H1 (cell line): ENCODE measurements around the gene PIK3CA. TPM values are rescaled to one million over a fixed set of nuclear protein-coding genes. Genes with fewer than 3 reads are reported as not detected.

Source experiments
- CTCF ChIA-PET: fragments of 300-600 bp; sonication (Branson Sonifier 250); formaldehyde crosslinking; loops from one replicate; lab custom pipeline; 2021; ENCODE audit not compliant: partially characterized antibody; lab: Charles Lee
- POLR2A ChIA-PET: fragments of 300-600 bp; sonication (Branson Sonifier 250); formaldehyde crosslinking; loops from one replicate; lab custom pipeline; 2021; ENCODE audit warnings: inconsistent platforms; ENCODE audit not compliant: partially characterized antibody; lab: Charles Lee
- DNase-seq, 2 experiments: peaks; one replicate each; pipeline versions ENCODE4 v3.0.0 to v3.0.0-alpha.2; 2010 to 2022; ENCODE audit warnings: low spot score in 2 of 2, low read depth in 1 of 2, mixed read lengths in 1 of 2
- FAIRE-seq: peaks from 2 replicates; lab custom pipeline; 2011; peaks lifted over from hg19 to GRCh38; lab: Jason Lieb, UNC
- H2AFZ ChIP-seq: 2 replicates; pipeline ENCODE4 v1.8.1; 2012; ENCODE audit warnings: low read length, inconsistent platforms
- H2AK5ac ChIP-seq: 2 replicates; pipeline ENCODE4 v1.6.1; 2013; ENCODE audit warnings: low read depth, low read length
- H2BK120ac ChIP-seq: replicated peaks from 2 replicates; pipeline ENCODE3; 2013; ENCODE audit warnings: low read depth, low read length, inconsistent platforms
- H2BK12ac ChIP-seq: 2 replicates; pipeline ENCODE4 v1.6.1; 2013; ENCODE audit warnings: low read depth, low read length
- H2BK15ac ChIP-seq: 2 replicates; pipeline ENCODE4 v1.6.1; 2013; ENCODE audit warnings: low read length
- H2BK20ac ChIP-seq: 2 replicates; pipeline ENCODE4 v1.6.1; 2013; ENCODE audit warnings: low read length
- H2BK5ac ChIP-seq: 2 replicates; pipeline ENCODE4 v1.6.1; 2013; ENCODE audit warnings: low read depth, low read length
- H3K14ac ChIP-seq: 2 replicates; pipeline ENCODE4 v1.6.1; 2013; ENCODE audit warnings: inconsistent platforms; ENCODE audit not compliant: insufficient read length
- H3K18ac ChIP-seq: 2 replicates; pipeline ENCODE4 v1.6.1; 2013; ENCODE audit warnings: low read length; ENCODE audit errors: extremely low read depth
- H3K23ac ChIP-seq: 2 replicates; pipeline ENCODE4 v1.6.1; 2013; ENCODE audit warnings: inconsistent platforms; ENCODE audit not compliant: insufficient read length
- H3K23me2 ChIP-seq: 2 replicates; pipeline ENCODE4 v1.6.1; 2013; ENCODE audit warnings: low read depth, low read length
- H3K27ac ChIP-seq: 2 replicates; pipeline ENCODE4 v1.6.1; 2011; ENCODE audit warnings: low read depth, low read length, inconsistent platforms
- H3K27me3 ChIP-seq, 4 experiments: replicated peaks in 1 of 4; 1 replicate in 1 of 4; 2 replicates in 3 of 4; pipeline versions ENCODE4 v1.6.1 to v1.8.1; 2011 to 2013; ENCODE audit warnings: low read length in 3 of 4, mild to moderate bottlenecking in 3 of 4, inconsistent platforms in 2 of 4, mixed read lengths in 2 of 4, moderate library complexity in 1 of 4; ENCODE audit not compliant: control insufficient read depth in 3 of 4, insufficient read depth in 3 of 4; ENCODE audit errors: extremely low read depth in 1 of 4
- H3K36me3 ChIP-seq, 4 experiments: 2 replicates each; pipeline versions ENCODE4 v1.6.1 to v1.8.1; 2011 to 2013; ENCODE audit warnings: mild to moderate bottlenecking in 4 of 4, low read length in 3 of 4, moderate library complexity in 2 of 4, control low read depth in 1 of 4, inconsistent platforms in 1 of 4; ENCODE audit not compliant: insufficient read depth in 4 of 4, control insufficient read depth in 2 of 4
- H3K4ac ChIP-seq: replicated peaks from 2 replicates; pipeline ENCODE3; 2013; ENCODE audit warnings: low read length, low read depth, mixed read lengths, inconsistent platforms; ENCODE audit not compliant: insufficient read length
- H3K4me1 ChIP-seq, 4 experiments: replicated peaks in 1 of 4; 1 replicate in 1 of 4; 2 replicates in 3 of 4; pipeline versions ENCODE4 v1.6.1 to v1.8.1; 2011 to 2013; ENCODE audit warnings: low read length in 3 of 4, inconsistent platforms in 2 of 4, mixed read lengths in 1 of 4; ENCODE audit not compliant: insufficient read depth in 4 of 4, control insufficient read depth in 3 of 4
- H3K4me2 ChIP-seq, 2 experiments: 2 replicates each; pipeline versions ENCODE4 v1.6.1 to v1.8.1; 2011 to 2013; ENCODE audit warnings: low read depth in 2 of 2, low read length in 2 of 2, control low read depth in 1 of 2, inconsistent platforms in 1 of 2, mild to moderate bottlenecking in 1 of 2; ENCODE audit not compliant: insufficient read depth in 1 of 2
- H3K4me3 ChIP-seq, 4 experiments: fragments of 200-600, 300-600 bp in 1 of 4; sonication (generic), shearing (Covaris generic), sonication (Bioruptor Twin) in 1 of 4; 2 replicates each; pipeline versions ENCODE4 v1.5.1 to v1.8.1; 2011 to 2016; ENCODE audit warnings: low read length in 4 of 4, low read depth in 3 of 4, control low read depth in 2 of 4, inconsistent platforms in 2 of 4, mild to moderate bottlenecking in 2 of 4, mixed read lengths in 1 of 4, moderate library complexity in 1 of 4; ENCODE audit not compliant: insufficient read depth in 2 of 4; ENCODE audit errors: extremely low read depth in 1 of 4
- H3K56ac ChIP-seq: replicated peaks from 2 replicates; pipeline ENCODE3; 2013; ENCODE audit warnings: low read depth, mild to moderate bottlenecking, mixed read lengths, low read length, inconsistent platforms; ENCODE audit not compliant: insufficient read length
- H3K79me1 ChIP-seq: 2 replicates; pipeline ENCODE4 v1.6.1; 2013; ENCODE audit warnings: low read depth, low read length, control low read depth
- H3K79me2 ChIP-seq, 2 experiments: 2 replicates each; pipeline versions ENCODE4 v1.6.1 to v1.8.1; 2012 to 2013; ENCODE audit warnings: low read length in 2 of 2, mild to moderate bottlenecking in 2 of 2, inconsistent platforms in 1 of 2; ENCODE audit not compliant: insufficient read depth in 2 of 2, control insufficient read depth in 1 of 2
- H3K9ac ChIP-seq, 4 experiments: replicated peaks in 1 of 4; 1 replicate in 1 of 4; 2 replicates in 3 of 4; pipeline versions ENCODE4 v1.6.1 to v1.8.1; 2011 to 2013; ENCODE audit warnings: low read depth in 3 of 4, low read length in 3 of 4, control low read depth in 2 of 4, mild to moderate bottlenecking in 2 of 4, moderate library complexity in 2 of 4, inconsistent platforms in 1 of 4; ENCODE audit errors: extremely low read depth in 1 of 4
- H3K9me3 ChIP-seq, 2 experiments: 2 replicates each; pipeline versions ENCODE4 v1.6.1 to v1.8.1; 2012 to 2013; ENCODE audit warnings: mild to moderate bottlenecking in 2 of 2, moderate library complexity in 2 of 2, control low read depth in 1 of 2, inconsistent platforms in 1 of 2, low read depth in 1 of 2, low read length in 1 of 2, mixed read lengths in 1 of 2; ENCODE audit not compliant: insufficient read depth in 2 of 2
- H4K20me1 ChIP-seq, 2 experiments: replicated peaks in 1 of 2; 2 replicates each; pipeline versions ENCODE3 to v1.8.1; 2011 to 2013; ENCODE audit warnings: inconsistent platforms in 2 of 2, low read length in 2 of 2, mild to moderate bottlenecking in 1 of 2; ENCODE audit not compliant: insufficient read depth in 2 of 2, control insufficient read depth in 1 of 2
- H4K5ac ChIP-seq: 2 replicates; pipeline ENCODE4 v1.6.1; 2013; ENCODE audit warnings: low read length, low read depth, mixed read lengths, inconsistent platforms; ENCODE audit not compliant: insufficient read length
- H4K8ac ChIP-seq: 2 replicates; pipeline ENCODE4 v1.8.0; 2013; ENCODE audit warnings: mild to moderate bottlenecking, moderate library complexity, low read length, inconsistent platforms; ENCODE audit not compliant: insufficient read depth; ENCODE audit errors: extremely low read depth
- H4K91ac ChIP-seq: replicated peaks from 2 replicates; pipeline ENCODE3; 2013; ENCODE audit warnings: low read length, mixed read lengths, inconsistent platforms; ENCODE audit not compliant: insufficient read length
- BCL11A ChIP-seq, 2 experiments: IDR thresholded peaks; one replicate each; pipeline ENCODE4 v1.6.1; 2011; ENCODE audit warnings: low read depth in 2 of 2, low read length in 2 of 2, mild to moderate bottlenecking in 2 of 2
- EGR1 ChIP-seq: IDR thresholded peaks from 2 replicates; pipeline ENCODE4 v1.6.1; 2011; ENCODE audit warnings: low read depth, low read length, borderline replicate concordance
- MAFK ChIP-seq: IDR thresholded peaks from 2 replicates; pipeline ENCODE4 v1.6.1; 2012; ENCODE audit warnings: low read depth, mild to moderate bottlenecking, improper control_type of control experiment, low read length
- NRF1 ChIP-seq: IDR thresholded peaks from 2 replicates; pipeline ENCODE4 v1.6.1; 2011; ENCODE audit warnings: mild to moderate bottlenecking, low read depth, low read length, improper control_type of control experiment
- RAD21 ChIP-seq, 2 experiments: IDR thresholded peaks in 1 of 2; conservative IDR thresholded peaks in 1 of 2; 2 replicates each; pipeline ENCODE4 v1.6.1; 2011; ENCODE audit warnings: low read depth in 2 of 2, low read length in 2 of 2, improper control_type of control experiment in 1 of 2, inconsistent platforms in 1 of 2, mild to moderate bottlenecking in 1 of 2, moderate library complexity in 1 of 2
- SIN3A ChIP-seq, 2 experiments: IDR thresholded peaks in 1 of 2; conservative IDR thresholded peaks in 1 of 2; 2 replicates each; pipeline ENCODE4 v1.6.1; 2011 to 2012; ENCODE audit warnings: low read length in 2 of 2, improper control_type of control experiment in 1 of 2, low read depth in 1 of 2, mild to moderate bottlenecking in 1 of 2
- SRF ChIP-seq: IDR thresholded peaks from 2 replicates; pipeline ENCODE4 v1.6.1; 2011; ENCODE audit warnings: mild to moderate bottlenecking, low read depth, low read length, moderate library complexity
- WGBS, 2 experiments: shearing (Covaris generic) in 1 of 2; methylation state at CpG; one replicate each; pipeline versions ENCODE4 v1.1.6 to v1.1.7; 2013 to 2015; ENCODE audit warnings: low lambda C conversion rate in 2 of 2, mixed read lengths in 2 of 2, inconsistent platforms in 1 of 2, low coverage in 1 of 2, missing lambda C conversion rate in 1 of 2; ENCODE audit not compliant: insufficient replicate concordance in 2 of 2, insufficient coverage in 1 of 2, insufficient read length in 1 of 2; ENCODE audit errors: extremely low coverage in 1 of 2, missing lambda C conversion rate in 1 of 2; 5-methylcytosine and 5-hydroxymethylcytosine counted together
- polyA plus RNA-seq, 7 experiments: library from polyadenylated mRNA; depleted of rRNA in 3 of 7; stranded (reverse) in 5 of 7; unstranded in 2 of 7; fragments of >200 nt in 5 of 7; fragments of 200-250 nt in 2 of 7; gene quantifications; 1 replicate in 5 of 7; 2 replicates in 1 of 7; 4 replicates in 1 of 7; pipeline versions ENCODE4 v1.2.1 to v1.2.3, GENCODE V29; 2011 to 2013; ENCODE audit warnings: missing spikeins in 2 of 7, mixed read lengths in 2 of 7
- total RNA-seq: library from RNA; stranded (reverse); fragmentation: NEBNext Ultra II Directional; extraction: Animal tissue kit (Norgen Biotek cat#: 25700); gene quantifications from 2 replicates; pipeline ENCODE4 v1.2.1, GENCODE V29; 2021
- TF ChIP-seq, protein P1 (sequence below): IDR thresholded peaks from 2 replicates; pipeline ENCODE4 v1.6.1; 2011; ENCODE audit warnings: low read length, improper control_type of control experiment
- TF ChIP-seq, protein P2 (sequence below), 3 experiments: IDR thresholded peaks; 1 replicate in 2 of 3; 2 replicates in 1 of 3; pipeline versions ENCODE4 v1.5.1 to v1.6.1; 2011; ENCODE audit warnings: low read length in 3 of 3, mild to moderate bottlenecking in 3 of 3, inconsistent platforms in 2 of 3, low read depth in 1 of 3, moderate library complexity in 1 of 3; ENCODE audit not compliant: insufficient read depth in 1 of 3; ENCODE audit errors: control extremely low read depth in 1 of 3

The PIK3CA gene
- total and polyA plus RNA-seq, 2 of the 8 experiments (the other 6 are each of a cell fraction or from before 2014, with no cell fraction given): 1.6 to 11.3 TPM

DNA sequence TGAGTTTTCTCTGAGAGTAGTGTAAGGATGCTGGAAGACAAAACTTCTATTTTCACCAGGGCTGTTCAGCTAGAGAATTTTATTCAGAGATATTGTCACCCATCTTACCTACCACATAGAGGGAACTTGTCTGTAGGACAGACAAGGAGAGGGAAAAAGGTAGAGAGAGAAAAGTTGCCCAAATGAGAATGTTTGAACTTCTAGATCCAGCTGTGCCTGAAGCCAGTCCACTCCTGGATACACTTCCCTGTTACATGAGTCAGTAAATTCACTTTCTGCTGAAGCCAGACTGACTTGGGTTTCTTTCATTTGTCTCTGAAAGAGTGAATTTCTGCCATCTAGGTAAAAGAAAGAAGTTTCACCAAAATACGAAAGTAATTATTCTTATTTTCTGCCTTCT is 130.0 kb downstream of the PIK3CA start:
- no peak overlapping the region for H3K4me2 ChIP-seq
- no peak overlapping the region for H4K5ac ChIP-seq
- no peak overlapping the region for H2BK120ac ChIP-seq
- H4K91ac ChIP-seq: no peak overlapping the region
- WGBS, 2 experiments: 88% methylated on average over 1 of the region's 1 CpG; no CpG with 5 or more reads in 1 of the 2 experiments
- H2BK15ac ChIP-seq: no peak overlapping the region
- ChIA-PET POLR2A (no interaction called here), CTCF (interaction anchor here (1.0 to 1.4 kb wide), 2 partner anchors 43 to 263 kb away, joined by 3 to 4 read pairs; no protein-coding TSS in a partner anchor)
- H3K27ac ChIP-seq: no peak overlapping the region
- H3K14ac ChIP-seq: no peak overlapping the region
- no peak overlapping the region for H4K8ac ChIP-seq
- no peak for DNase-seq
- no peak overlapping the region for H2BK5ac ChIP-seq
- H4K20me1 ChIP-seq: no peaks in the 10 kb centered on the region
- no peaks in the 10 kb centered on the region for H3K23me2 ChIP-seq
- no peak overlapping the region for H2AK5ac ChIP-seq
- H2BK12ac ChIP-seq: no peak overlapping the region
- H3K4me3 ChIP-seq: no peak overlapping the region
- no peak overlapping the region for H3K9ac ChIP-seq
- H2BK20ac ChIP-seq: no peak overlapping the region
- H3K27me3 ChIP-seq: no peaks in the 10 kb centered on the region
- H3K9me3 ChIP-seq: no peaks in the 10 kb centered on the region
- no peak overlapping the region for H2AFZ ChIP-seq
- H3K4me1 ChIP-seq: peaks cover 0 to 4% (median 0%) of the 10 kb centered on the region in 4 experiments; a peak in 1 of 7 replicates
- TF ChIP-seq RAD21 (IDR thresholded peaks at IDR 0.05 in 1 of 2, conservative IDR thresholded peaks at IDR 0.05 in 1 of 2; ENCODE audit: low read depth in 2 of 2, low read length in 2 of 2): no peak
- TF ChIP-seq SRF: no peak
- TF ChIP-seq, protein P1, sequence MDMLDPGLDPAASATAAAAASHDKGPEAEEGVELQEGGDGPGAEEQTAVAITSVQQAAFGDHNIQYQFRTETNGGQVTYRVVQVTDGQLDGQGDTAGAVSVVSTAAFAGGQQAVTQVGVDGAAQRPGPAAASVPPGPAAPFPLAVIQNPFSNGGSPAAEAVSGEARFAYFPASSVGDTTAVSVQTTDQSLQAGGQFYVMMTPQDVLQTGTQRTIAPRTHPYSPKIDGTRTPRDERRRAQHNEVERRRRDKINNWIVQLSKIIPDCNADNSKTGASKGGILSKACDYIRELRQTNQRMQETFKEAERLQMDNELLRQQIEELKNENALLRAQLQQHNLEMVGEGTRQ: no peak
- TF ChIP-seq MAFK: no peak
- no peak for TF ChIP-seq BCL11A (IDR thresholded peaks at IDR 0.05; ENCODE audit: low read depth in 2 of 2, low read length in 2 of 2)
- TF ChIP-seq, protein P2, sequence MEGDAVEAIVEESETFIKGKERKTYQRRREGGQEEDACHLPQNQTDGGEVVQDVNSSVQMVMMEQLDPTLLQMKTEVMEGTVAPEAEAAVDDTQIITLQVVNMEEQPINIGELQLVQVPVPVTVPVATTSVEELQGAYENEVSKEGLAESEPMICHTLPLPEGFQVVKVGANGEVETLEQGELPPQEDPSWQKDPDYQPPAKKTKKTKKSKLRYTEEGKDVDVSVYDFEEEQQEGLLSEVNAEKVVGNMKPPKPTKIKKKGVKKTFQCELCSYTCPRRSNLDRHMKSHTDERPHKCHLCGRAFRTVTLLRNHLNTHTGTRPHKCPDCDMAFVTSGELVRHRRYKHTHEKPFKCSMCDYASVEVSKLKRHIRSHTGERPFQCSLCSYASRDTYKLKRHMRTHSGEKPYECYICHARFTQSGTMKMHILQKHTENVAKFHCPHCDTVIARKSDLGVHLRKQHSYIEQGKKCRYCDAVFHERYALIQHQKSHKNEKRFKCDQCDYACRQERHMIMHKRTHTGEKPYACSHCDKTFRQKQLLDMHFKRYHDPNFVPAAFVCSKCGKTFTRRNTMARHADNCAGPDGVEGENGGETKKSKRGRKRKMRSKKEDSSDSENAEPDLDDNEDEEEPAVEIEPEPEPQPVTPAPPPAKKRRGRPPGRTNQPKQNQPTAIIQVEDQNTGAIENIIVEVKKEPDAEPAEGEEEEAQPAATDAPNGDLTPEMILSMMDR (IDR thresholded peaks at IDR 0.05; ENCODE audit: control extremely low read depth in 1 of 3, insufficient read depth in 1 of 3, low read depth in 1 of 3, low read length in 3 of 3): no peak
- no peak for TF ChIP-seq NRF1
- no peak for TF ChIP-seq EGR1
- TF ChIP-seq SIN3A (conservative IDR thresholded peaks at IDR 0.05 in 1 of 2, IDR thresholded peaks at IDR 0.05 in 1 of 2; ENCODE audit: low read depth in 1 of 2, low read length in 2 of 2): no peak
- no peak overlapping the region for H3K18ac ChIP-seq
- H3K23ac ChIP-seq: no peak overlapping the region
- no peaks in the 10 kb centered on the region for H3K79me1 ChIP-seq
- H3K36me3 ChIP-seq: no peaks in the 10 kb centered on the region
- no peak overlapping the region for H3K4ac ChIP-seq
- no peak for FAIRE-seq
- H3K79me2 ChIP-seq: no peaks in the 10 kb centered on the region
- no peak overlapping the region for H3K56ac ChIP-seq
